ENCODE results near the gene GRIK4. TPM values are rescaled to one million over a fixed set of nuclear protein-coding genes. Genes with fewer than 3 reads are reported as not detected.
A peak's percentile ranks its signal among the peaks of the same experiment; 100 is the strongest.

The GRIK4 gene
- total RNA-seq, 1 experiment from 2014 or later, result 3.3 TPM

GRCh38 chr11:120801801-120802689, 290.5 kb downstream of the GRIK4 start:
- no peak overlapping the region for H3K27ac Mint-ChIP-seq
- POLR2A ChIA-PET, result no interaction called here

GRCh38 chr11:120805960-120806555, 294.5 kb downstream of the GRIK4 start:
- Mint-ChIP-seq H3K27ac (no peak overlapping the region), H3K27me3 (ENCODE audit: low read depth) (no peaks in the 10 kb centered on the region), H3K36me3 (no peaks in the 10 kb centered on the region), H3K4me3 (no peak overlapping the region), H3K4me1 (peaks cover 28% of the 10 kb centered on the region), H3K9me3 (no peaks in the 10 kb centered on the region)
- ATAC-seq (no peak), DNase-seq (ENCODE audit: low spot score) (no peak)
- ChIA-PET POLR2A (no interaction called here), CTCF (interaction anchor here (1.2 to 1.9 kb wide), 4 partner anchors 30 to 146 kb away, joined by 3 to 11 read pairs (median 5); no protein-coding TSS in a partner anchor)
- TF ChIP-seq PREB (CRISPR knock-in tag; IDR thresholded peaks at IDR 0.05; ENCODE audit: borderline replicate concordance), result no peak
- no peak for TF ChIP-seq CTCF (IDR thresholded peaks at IDR 0.05)
- TF ChIP-seq TEAD1 (CRISPR knock-in tag; IDR thresholded peaks at IDR 0.05), result no peak
- TF ChIP-seq ZNF423 (CRISPR knock-in tag; IDR thresholded peaks at IDR 0.05), result no peak

More at GRCh38 chr11:120801801-120802689, 290.5 kb downstream of the GRIK4 start:
- DNase-seq (ENCODE audit: low spot score) (peak; percentile 83), ATAC-seq (peak; percentile 83)
- Mint-ChIP-seq H3K27me3 (ENCODE audit: low read depth) (no peaks in the 10 kb centered on the region; the same call in 1 of the 2 replicates), H3K36me3 (no peaks in the 10 kb centered on the region), H3K9me3 (no peaks in the 10 kb centered on the region), H3K4me1 (peaks cover 22% of the 10 kb centered on the region), H3K4me3 (no peak overlapping the region)
- CTCF ChIA-PET, result interaction anchor here (0.6 to 2.3 kb wide), 50 partner anchors 9 to 348 kb away, joined by 3 to 16 read pairs (median 4); partner anchors contain the start of gene GRIK4
- no peak for TF ChIP-seq TCF7 (CRISPR knock-in tag; IDR thresholded peaks at IDR 0.05; ENCODE audit: low read depth)
- no peak for TF ChIP-seq TP53 (CRISPR knock-in tag; IDR thresholded peaks at IDR 0.05)
- TF ChIP-seq ZNF232 (CRISPR knock-in tag; IDR thresholded peaks at IDR 0.05), result 0 out of 2 replicates have a peak, but pooled peaks have one; percentile 22
- TF ChIP-seq CTCF (IDR thresholded peaks at IDR 0.05), result peak; percentile 97
- TF ChIP-seq ZNF121 (CRISPR knock-in tag; IDR thresholded peaks at IDR 0.05), result 0 out of 2 replicates have a peak, but pooled peaks have one; percentile 26
- TF ChIP-seq CREB1 (CRISPR knock-in tag; IDR thresholded peaks at IDR 0.05), result no peak

GRCh38 chr11:120807414-120808150, 296.0 kb downstream of the GRIK4 start:
- ATAC-seq, result peak; percentile 67
- H3K4me1 Mint-ChIP-seq, result peaks cover 26% of the 10 kb centered on the region
- H3K36me3 Mint-ChIP-seq, result no peaks in the 10 kb centered on the region
- no peak overlapping the region for H3K4me3 Mint-ChIP-seq
- DNase-seq (ENCODE audit: low spot score), result no peak
- no peaks in the 10 kb centered on the region for H3K27me3 Mint-ChIP-seq (ENCODE audit: low read depth)
- CTCF ChIA-PET, result interaction anchor here (0.7 to 1.9 kb wide), 6 partner anchors 31 to 298 kb away, joined by 3 to 11 read pairs (median 4); no protein-coding TSS in a partner anchor
- POLR2A ChIA-PET, result no interaction called here
- no peaks in the 10 kb centered on the region for H3K9me3 Mint-ChIP-seq
- no peak overlapping the region for H3K27ac Mint-ChIP-seq
- TF ChIP-seq MLX (CRISPR knock-in tag; IDR thresholded peaks at IDR 0.05) (no peak), NFATC4 (CRISPR knock-in tag; IDR thresholded peaks at IDR 0.05) (no peak), ZNF263 (CRISPR knock-in tag; IDR thresholded peaks at IDR 0.05; ENCODE audit: low read depth) (no peak), FOXJ3 (CRISPR knock-in tag; IDR thresholded peaks at IDR 0.05; ENCODE audit: borderline replicate concordance) (no peak), E2F5 (CRISPR knock-in tag; IDR thresholded peaks at IDR 0.05) (no peak), AR (CRISPR knock-in tag; IDR thresholded peaks at IDR 0.05) (no peak), HMGA2 (CRISPR knock-in tag; IDR thresholded peaks at IDR 0.05) (no peak)

Data from WTC11 (cell line).